Thyroid gland (tissue), 4 donors: ENCODE results near the gene ODC1. TPM values are rescaled to one million over a fixed set of nuclear protein-coding genes. Genes with fewer than 3 reads are reported as not detected.

Source experiments
- DNase-seq, 2 donors: peaks; one replicate each; pipeline ENCODE4 v3.0.0-alpha.2; 2019
- H3K27ac ChIP-seq, 3 donors: fragments of 200-600 bp; sonication (generic); 1 replicate in 2 of 3; 2 replicates in 1 of 3; pipeline ENCODE4 v1.5.1; 2016 to 2019; ENCODE audit warnings: mild to moderate bottlenecking in 1 of 3, moderate library complexity in 1 of 3
- H3K27me3 ChIP-seq: fragments of 200-600 bp; sonication (generic); one replicate; pipeline ENCODE4 v1.5.1; 2019
- H3K36me3 ChIP-seq, 2 donors: fragments of 200-600 bp; sonication (generic); one replicate each; pipeline ENCODE4 v1.5.1; 2016 to 2019
- H3K4me1 ChIP-seq, 2 donors: fragments of 200-600 bp; sonication (generic); one replicate each; pipeline ENCODE4 v1.5.1; 2017 to 2019
- H3K4me3 ChIP-seq, 3 donors: fragments of 200-600 bp; sonication (generic); replicated peaks in 1 of 3; 1 replicate in 2 of 3; 2 replicates in 1 of 3; pipeline ENCODE4 v1.5.1; 2016; ENCODE audit warnings: mild to moderate bottlenecking in 1 of 3
- H3K9me3 ChIP-seq: fragments of 200-600 bp; sonication (generic); one replicate; pipeline ENCODE4 v1.5.1; 2017
- POLR2A ChIP-seq, 2 donors: fragments of 450-650 bp; IDR thresholded peaks; one replicate each; pipeline ENCODE4 v1.6.1; 2017; ENCODE audit warnings: antibody characterized with exemption in 2 of 2, mild to moderate bottlenecking in 2 of 2, moderate library complexity in 1 of 2
- WGBS, 2 donors: methylation state at CpG; one replicate each; pipeline ENCODE4 v1.1.5; 2017; 5-methylcytosine and 5-hydroxymethylcytosine counted together
- intact Hi-C: fragments of 100-400 bp; cut with DNase I; formaldehyde crosslinking; loops from one replicate; pipeline ENCODE4 v1.15.1; 2023
- total RNA-seq, 4 donors: library from RNA; depleted of rRNA; stranded (reverse); fragments of >200 nt; gene quantifications; one replicate each; pipeline ENCODE4 v1.2.3, GENCODE V29; 2016
- TF ChIP-seq, protein P1 (sequence below), 6 experiments: fragments of 200-600 bp in 3 of 6; fragments of 450-650 bp in 3 of 6; sonication (generic) in 3 of 6; IDR thresholded peaks; one replicate each; pipeline ENCODE4 v1.5.1; 2016 to 2019; ENCODE audit warnings: antibody characterized with exemption in 6 of 6, mild to moderate bottlenecking in 2 of 6, inconsistent platforms in 1 of 6, moderate library complexity in 1 of 6

The ODC1 gene
- total RNA-seq, 4 donors from 2014 or later = 72.0 to 126 (median 84.9) TPM

GRCh38 chr2:10475221-10475722 lies 27.1 kb upstream of the ODC1 start:
- TF ChIP-seq POLR2A (IDR thresholded peaks at IDR 0.05) = no peak
- TF ChIP-seq, protein P1, sequence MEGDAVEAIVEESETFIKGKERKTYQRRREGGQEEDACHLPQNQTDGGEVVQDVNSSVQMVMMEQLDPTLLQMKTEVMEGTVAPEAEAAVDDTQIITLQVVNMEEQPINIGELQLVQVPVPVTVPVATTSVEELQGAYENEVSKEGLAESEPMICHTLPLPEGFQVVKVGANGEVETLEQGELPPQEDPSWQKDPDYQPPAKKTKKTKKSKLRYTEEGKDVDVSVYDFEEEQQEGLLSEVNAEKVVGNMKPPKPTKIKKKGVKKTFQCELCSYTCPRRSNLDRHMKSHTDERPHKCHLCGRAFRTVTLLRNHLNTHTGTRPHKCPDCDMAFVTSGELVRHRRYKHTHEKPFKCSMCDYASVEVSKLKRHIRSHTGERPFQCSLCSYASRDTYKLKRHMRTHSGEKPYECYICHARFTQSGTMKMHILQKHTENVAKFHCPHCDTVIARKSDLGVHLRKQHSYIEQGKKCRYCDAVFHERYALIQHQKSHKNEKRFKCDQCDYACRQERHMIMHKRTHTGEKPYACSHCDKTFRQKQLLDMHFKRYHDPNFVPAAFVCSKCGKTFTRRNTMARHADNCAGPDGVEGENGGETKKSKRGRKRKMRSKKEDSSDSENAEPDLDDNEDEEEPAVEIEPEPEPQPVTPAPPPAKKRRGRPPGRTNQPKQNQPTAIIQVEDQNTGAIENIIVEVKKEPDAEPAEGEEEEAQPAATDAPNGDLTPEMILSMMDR (IDR thresholded peaks at IDR 0.05) = no peak
- intact Hi-C loops = no loop called here
- Histone ChIP-seq H3K36me3 (no peaks in the 10 kb centered on the region), H3K9me3 (no peaks in the 10 kb centered on the region), H3K4me3 (no peak overlapping the region), H3K4me1 (no peaks in the 10 kb centered on the region), H3K27me3 (no peaks in the 10 kb centered on the region), H3K27ac (no peak overlapping the region)
- WGBS, 2 donors = 89 to 94% methylated on average over 8 to 14 of the region's 21 CpGs
- DNase-seq = no peak

DNA sequence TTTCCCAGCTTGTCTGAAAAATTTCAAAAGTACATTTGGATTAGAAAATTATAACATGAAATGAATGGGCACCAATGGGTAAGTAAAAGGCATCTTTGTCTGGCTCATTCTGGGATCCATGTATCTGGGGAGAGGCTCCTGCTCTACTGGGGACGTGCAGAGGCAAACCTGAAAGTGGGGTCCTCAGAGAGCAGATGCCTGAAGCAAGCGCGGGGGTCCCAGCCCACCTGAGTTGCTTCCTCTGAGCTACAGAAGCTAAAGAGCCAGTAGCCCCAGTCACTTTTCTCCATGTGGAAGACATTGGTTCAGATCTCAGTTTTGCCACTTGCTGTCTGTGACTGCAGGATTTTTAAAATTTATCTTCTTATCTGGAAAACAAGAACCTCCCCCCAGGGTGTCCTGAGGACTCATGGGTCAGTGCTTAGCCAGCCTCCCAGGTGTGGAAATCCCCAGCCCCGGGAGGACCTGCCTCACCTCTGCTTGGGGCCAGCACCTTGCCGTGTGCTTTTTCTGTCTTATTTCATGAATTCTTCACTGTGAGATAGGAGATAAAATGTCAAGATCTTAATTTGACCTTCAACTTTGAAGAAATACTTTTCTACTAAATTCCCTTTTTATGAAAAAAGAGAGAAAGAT lies 25.1 kb upstream of the ODC1 start:
- Histone ChIP-seq H3K36me3 (no peaks in the 10 kb centered on the region), H3K9me3 (no peaks in the 10 kb centered on the region), H3K27ac (no peak overlapping the region), H3K4me3 (no peak overlapping the region), H3K27me3 (no peaks in the 10 kb centered on the region), H3K4me1 (no peaks in the 10 kb centered on the region)
- intact Hi-C loops = no loop called here
- DNase-seq = no peak
- TF ChIP-seq, protein P1 (IDR thresholded peaks at IDR 0.05) = no peak
- TF ChIP-seq POLR2A (IDR thresholded peaks at IDR 0.05) = no peak
- WGBS, 2 donors = 75 to 78% methylated on average over 5 of the region's 5 CpGs

DNA sequence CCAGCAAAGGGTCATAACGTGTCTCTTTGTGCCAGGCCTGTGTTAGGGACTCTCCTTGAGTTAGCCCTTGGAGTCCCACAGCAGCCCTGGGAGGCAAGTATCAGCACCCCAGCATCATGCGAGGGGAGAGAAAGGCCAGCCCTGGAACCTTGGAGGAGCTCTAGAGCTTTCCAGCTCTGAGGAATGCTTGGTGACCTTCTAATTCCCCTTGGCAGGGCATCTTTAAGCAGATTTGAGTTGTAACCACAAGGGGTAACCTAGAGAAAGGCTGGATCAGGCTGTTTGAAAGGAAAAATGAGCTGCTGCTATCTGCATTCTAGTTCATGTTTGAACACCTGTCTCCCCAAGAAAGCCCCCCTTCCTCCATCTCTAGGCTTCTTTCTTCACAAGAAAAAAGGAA lies 23.8 kb upstream of the ODC1 start:
- intact Hi-C loops = no loop called here
- Histone ChIP-seq H3K27me3 (no peaks in the 10 kb centered on the region), H3K4me1 (no peaks in the 10 kb centered on the region), H3K36me3 (no peaks in the 10 kb centered on the region), H3K9me3 (no peaks in the 10 kb centered on the region), H3K27ac (no peak overlapping the region), H3K4me3 (no peak overlapping the region)
- WGBS, 2 donors = 89 to 95% methylated on average over 2 of the region's 2 CpGs
- no peak for DNase-seq
- TF ChIP-seq, protein P1 (IDR thresholded peaks at IDR 0.05) = no peak
- TF ChIP-seq POLR2A (IDR thresholded peaks at IDR 0.05) = no peak

DNA sequence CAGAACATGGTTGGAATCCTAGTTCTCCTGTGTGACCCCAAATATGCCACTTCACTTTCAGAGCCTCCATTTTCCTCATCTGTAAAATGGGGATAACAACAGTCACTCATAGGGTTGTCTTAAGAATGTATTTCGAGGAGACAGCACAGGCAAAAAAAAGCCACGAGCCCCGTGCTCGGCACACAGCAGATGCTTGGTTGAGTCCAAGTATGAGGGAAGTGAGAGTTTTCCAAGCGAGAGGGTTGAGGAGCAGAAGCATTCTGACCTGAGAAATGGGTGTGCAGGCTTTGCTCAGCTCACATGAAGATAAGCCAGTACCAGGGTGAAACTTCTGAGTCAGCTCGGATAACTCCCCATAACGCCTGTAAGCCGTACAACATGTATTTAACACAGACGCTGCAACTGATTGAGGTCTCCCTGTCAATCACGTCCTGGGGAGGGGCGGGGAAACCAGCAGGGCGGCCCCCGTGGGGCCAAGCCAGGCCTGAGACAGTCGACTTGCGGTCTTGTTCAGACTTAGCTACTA lies 23.0 kb upstream of the ODC1 start:
- DNase-seq = no peak
- TF ChIP-seq POLR2A (IDR thresholded peaks at IDR 0.05) = no peak
- TF ChIP-seq, protein P1 (IDR thresholded peaks at IDR 0.05) = no peak
- WGBS, 2 donors = 82 to 87% methylated on average over 15 of the region's 15 CpGs
- no peaks in the 10 kb centered on the region for H3K36me3 ChIP-seq
- H3K4me1 ChIP-seq = no peaks in the 10 kb centered on the region
- no peak overlapping the region for H3K27ac ChIP-seq
- H3K9me3 ChIP-seq = no peaks in the 10 kb centered on the region
- H3K4me3 ChIP-seq = no peak overlapping the region
- intact Hi-C loops = no loop called here
- H3K27me3 ChIP-seq = no peaks in the 10 kb centered on the region

GRCh38 chr2:10469955-10470608 lies 22.0 kb upstream of the ODC1 start:
- intact Hi-C loops = no loop called here
- H3K27me3 ChIP-seq = no peaks in the 10 kb centered on the region
- 83 to 85% methylated on average over 12 of the region's 12 CpGs for WGBS, 2 donors
- no peak overlapping the region for H3K4me3 ChIP-seq
- TF ChIP-seq, protein P1 (IDR thresholded peaks at IDR 0.05) = no peak
- TF ChIP-seq POLR2A (IDR thresholded peaks at IDR 0.05) = no peak
- no peaks in the 10 kb centered on the region for H3K9me3 ChIP-seq
- no peak overlapping the region for H3K27ac ChIP-seq
- DNase-seq = no peak
- H3K4me1 ChIP-seq = no peaks in the 10 kb centered on the region
- no peaks in the 10 kb centered on the region for H3K36me3 ChIP-seq
